Loucy (cell line): ENCODE data around the gene ARID1B.

Experiments
- EZH2phosphoT487 ChIP-seq: fragments of 200-600 bp; IDR thresholded peaks from 2 replicates; pipeline ENCODE4 v1.6.1; 2018; ENCODE audit warnings: antibody characterized with exemption, mild to moderate bottlenecking, moderate library complexity, borderline replicate concordance
- TF ChIP-seq, protein P1 (sequence below): fragments of 200-600 bp; sonication (generic); conservative IDR thresholded peaks from 2 replicates; pipeline ENCODE4 v1.5.1; 2014; ENCODE audit warnings: mild to moderate bottlenecking, antibody characterized with exemption, low read length

DNA sequence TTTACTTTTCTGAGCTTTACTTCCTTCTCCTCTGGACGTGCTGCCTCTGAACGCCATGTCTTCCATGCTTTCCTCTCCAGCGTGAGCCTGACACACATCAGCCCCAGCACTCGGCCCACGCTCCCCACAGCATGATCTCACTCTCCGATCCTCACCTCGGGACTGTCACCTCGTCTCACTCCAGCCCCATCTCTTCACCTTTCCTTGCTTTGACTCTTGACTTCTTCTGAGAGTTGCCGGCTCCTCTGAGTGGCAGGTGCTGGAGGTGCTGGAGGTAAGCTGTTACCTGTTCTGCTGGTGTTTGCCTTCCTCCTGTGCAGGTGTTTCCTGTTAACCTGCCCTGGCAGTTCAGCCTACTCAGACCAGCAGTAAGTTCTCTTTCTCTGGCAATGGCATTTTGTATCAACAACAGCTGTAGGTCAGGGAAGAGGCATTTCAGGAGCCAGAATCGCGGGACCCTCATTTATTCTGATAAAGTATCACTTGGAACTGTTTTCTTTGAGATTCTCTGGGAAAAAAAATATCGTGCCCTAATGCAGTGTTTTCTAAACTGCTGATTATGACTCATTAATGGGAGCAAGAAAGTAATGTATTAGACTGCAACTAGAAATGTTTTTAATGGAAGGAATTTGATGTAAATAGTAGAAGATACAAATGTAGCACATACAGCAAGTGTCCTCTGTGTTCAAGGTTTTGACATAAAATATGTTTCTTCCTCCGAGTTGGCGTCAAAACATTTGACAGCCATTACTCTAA, 106.5 kb downstream of the ARID1B start:
- TF ChIP-seq, protein P1, sequence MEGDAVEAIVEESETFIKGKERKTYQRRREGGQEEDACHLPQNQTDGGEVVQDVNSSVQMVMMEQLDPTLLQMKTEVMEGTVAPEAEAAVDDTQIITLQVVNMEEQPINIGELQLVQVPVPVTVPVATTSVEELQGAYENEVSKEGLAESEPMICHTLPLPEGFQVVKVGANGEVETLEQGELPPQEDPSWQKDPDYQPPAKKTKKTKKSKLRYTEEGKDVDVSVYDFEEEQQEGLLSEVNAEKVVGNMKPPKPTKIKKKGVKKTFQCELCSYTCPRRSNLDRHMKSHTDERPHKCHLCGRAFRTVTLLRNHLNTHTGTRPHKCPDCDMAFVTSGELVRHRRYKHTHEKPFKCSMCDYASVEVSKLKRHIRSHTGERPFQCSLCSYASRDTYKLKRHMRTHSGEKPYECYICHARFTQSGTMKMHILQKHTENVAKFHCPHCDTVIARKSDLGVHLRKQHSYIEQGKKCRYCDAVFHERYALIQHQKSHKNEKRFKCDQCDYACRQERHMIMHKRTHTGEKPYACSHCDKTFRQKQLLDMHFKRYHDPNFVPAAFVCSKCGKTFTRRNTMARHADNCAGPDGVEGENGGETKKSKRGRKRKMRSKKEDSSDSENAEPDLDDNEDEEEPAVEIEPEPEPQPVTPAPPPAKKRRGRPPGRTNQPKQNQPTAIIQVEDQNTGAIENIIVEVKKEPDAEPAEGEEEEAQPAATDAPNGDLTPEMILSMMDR, result no peak
- no peak for TF ChIP-seq EZH2phosphoT487
